GM18505 (cell line): ENCODE data around the gene ANK2.

ENCODE experiments used
- ATAC-seq: cut with Tn5 transposase; IDR thresholded peaks from one replicate; pipeline ENCODE4 v1.9.1; 2021; ENCODE audit not compliant: unreplicated experiment
- POLR2A ChIP-seq: IDR thresholded peaks from 4 replicates; pipeline ENCODE4 v1.6.1; 2011; ENCODE audit warnings: borderline replicate concordance; ENCODE audit not compliant: insufficient read depth, insufficient read length; ENCODE audit errors: extremely low read depth

ANK2 gene

GRCh38 chr4:113154281-113154680 is 104.8 kb downstream of the ANK2 start:
- TF ChIP-seq POLR2A, result no peak
- no peak for ATAC-seq

- no peak for TF ChIP-seq POLR2A
- ATAC-seq, result no peak
Observed at GRCh38 chr4:113157086-113157857, 107.8 kb downstream of the ANK2 start.

GRCh38 chr4:113159942-113160545 is 110.6 kb downstream of the ANK2 start:
- ATAC-seq, result no peak
- no peak for TF ChIP-seq POLR2A

GRCh38 chr4:113160548-113160947 is 111.1 kb downstream of the ANK2 start:
- no peak for TF ChIP-seq POLR2A
- ATAC-seq, result no peak

- TF ChIP-seq POLR2A, result no peak
- no peak for ATAC-seq
Observed at GRCh38 chr4:113162089-113162488, 112.6 kb downstream of the ANK2 start.

- TF ChIP-seq POLR2A, result no peak
- no peak for ATAC-seq
Observed at GRCh38 chr4:113169368-113169767, 119.9 kb downstream of the ANK2 start.

GRCh38 chr4:113170115-113170804 is 120.8 kb downstream of the ANK2 start:
- TF ChIP-seq POLR2A, result no peak
- ATAC-seq, result no peak

- ATAC-seq, result no peak
- no peak for TF ChIP-seq POLR2A
Observed at GRCh38 chr4:113170805-113171468, 121.5 kb downstream of the ANK2 start.

GRCh38 chr4:113173126-113173792 is 123.8 kb downstream of the ANK2 start:
- no peak for TF ChIP-seq POLR2A
- ATAC-seq, result no peak

- TF ChIP-seq POLR2A, result no peak
- no peak for ATAC-seq
Observed at GRCh38 chr4:113173793-113174264, 124.4 kb downstream of the ANK2 start.

GRCh38 chr4:113179091-113179490 is 129.6 kb downstream of the ANK2 start:
- no peak for TF ChIP-seq POLR2A
- ATAC-seq, result no peak

- no peak for ATAC-seq
- TF ChIP-seq POLR2A, result no peak
Observed at GRCh38 chr4:113179996-113180395, 130.5 kb downstream of the ANK2 start.
